Measurements from ENCODE around the gene SAP30BP.

DNA sequence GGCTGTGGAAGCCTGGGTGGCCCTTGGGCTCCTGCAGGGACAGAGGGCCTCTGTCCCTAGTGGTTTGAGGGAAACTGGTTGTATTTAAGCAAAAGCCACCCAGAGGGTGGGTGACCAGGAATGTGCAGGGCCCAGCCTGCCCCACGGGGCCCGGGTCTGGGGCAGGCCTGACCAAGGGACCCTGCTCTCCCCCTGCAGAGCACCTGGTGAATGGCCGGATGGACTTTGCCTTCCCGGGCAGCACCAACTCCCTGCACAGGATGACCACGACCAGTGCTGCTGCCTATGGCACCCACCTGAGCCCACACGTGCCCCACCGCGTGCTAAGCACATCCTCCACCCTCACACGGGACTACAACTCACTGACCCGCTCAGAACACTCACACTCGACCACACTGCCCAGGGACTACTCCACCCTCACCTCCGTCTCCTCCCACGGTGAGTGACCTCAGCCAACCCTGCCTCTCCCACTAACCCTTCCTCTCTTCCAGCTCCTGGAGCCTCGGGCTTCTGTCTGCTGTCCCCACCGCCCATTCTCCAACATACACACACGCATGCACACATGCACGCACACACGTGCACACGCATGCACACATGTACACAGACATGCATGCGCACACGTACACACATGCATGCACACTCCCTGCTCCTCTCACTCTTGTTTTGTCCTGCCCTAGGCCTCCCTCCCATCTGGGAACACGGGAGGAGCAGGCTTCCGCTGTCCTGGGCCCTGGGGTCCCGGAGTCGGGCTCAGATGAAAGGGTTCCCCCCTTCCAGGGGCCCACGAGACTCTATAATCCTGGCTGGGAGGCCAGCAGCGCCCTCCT lies 87.5 kb downstream of the SAP30BP start:
- TF ChIP-seq, protein P1, sequence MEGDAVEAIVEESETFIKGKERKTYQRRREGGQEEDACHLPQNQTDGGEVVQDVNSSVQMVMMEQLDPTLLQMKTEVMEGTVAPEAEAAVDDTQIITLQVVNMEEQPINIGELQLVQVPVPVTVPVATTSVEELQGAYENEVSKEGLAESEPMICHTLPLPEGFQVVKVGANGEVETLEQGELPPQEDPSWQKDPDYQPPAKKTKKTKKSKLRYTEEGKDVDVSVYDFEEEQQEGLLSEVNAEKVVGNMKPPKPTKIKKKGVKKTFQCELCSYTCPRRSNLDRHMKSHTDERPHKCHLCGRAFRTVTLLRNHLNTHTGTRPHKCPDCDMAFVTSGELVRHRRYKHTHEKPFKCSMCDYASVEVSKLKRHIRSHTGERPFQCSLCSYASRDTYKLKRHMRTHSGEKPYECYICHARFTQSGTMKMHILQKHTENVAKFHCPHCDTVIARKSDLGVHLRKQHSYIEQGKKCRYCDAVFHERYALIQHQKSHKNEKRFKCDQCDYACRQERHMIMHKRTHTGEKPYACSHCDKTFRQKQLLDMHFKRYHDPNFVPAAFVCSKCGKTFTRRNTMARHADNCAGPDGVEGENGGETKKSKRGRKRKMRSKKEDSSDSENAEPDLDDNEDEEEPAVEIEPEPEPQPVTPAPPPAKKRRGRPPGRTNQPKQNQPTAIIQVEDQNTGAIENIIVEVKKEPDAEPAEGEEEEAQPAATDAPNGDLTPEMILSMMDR (IDR thresholded peaks at IDR 0.05; ENCODE audit: borderline replicate concordance, extremely low read depth, low read length, poor library complexity, severe bottlenecking), result no peak
- no peak for TF ChIP-seq EZH2 (IDR thresholded peaks at IDR 0.05; ENCODE audit: borderline replicate concordance, low read depth, low read length, severe bottlenecking)
